CD4-positive, alpha-beta T cell treated with Interleukin-4 for 4 hours (primary cell): ENCODE results near the gene NAPA.
A peak's percentile ranks its signal among the peaks of the same experiment; 100 is the strongest.

ENCODE experiments used
- DNase-seq: peaks from one replicate; pipeline ENCODE4 v3.0.0-alpha.2; 2020

Gene NAPA

GRCh38 chr19:47521473-47522180, 6.8 kb upstream of the NAPA start:
- no peak for DNase-seq

DNA sequence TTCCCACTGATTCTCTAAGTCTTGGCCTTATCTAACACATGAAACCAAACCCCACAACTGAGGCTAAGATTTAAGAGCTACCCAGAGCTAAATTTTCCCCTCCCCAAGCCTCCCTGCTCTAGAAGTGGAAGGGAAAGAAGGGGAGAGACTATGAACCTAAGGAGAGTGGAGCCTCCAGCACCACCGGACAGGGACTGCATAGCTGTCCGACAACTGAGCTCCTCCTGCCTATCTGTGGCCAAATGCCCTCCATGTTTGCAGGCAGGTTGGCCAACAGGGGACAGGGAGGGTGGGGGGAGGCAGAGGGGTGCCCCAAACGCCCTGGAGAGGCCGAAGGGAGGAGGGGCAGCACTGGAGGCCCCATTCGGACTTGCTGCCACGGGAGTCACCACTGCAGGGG, 6.0 kb upstream of the NAPA start:
- no peak for DNase-seq

- DNase-seq = no peak
Observed at GRCh38 chr19:47520343-47520806, 5.5 kb upstream of the NAPA start.

GRCh38 chr19:47518854-47519253, 4.0 kb upstream of the NAPA start:
- DNase-seq = no peak

- peak; percentile 59 for DNase-seq
Observed at GRCh38 chr19:47518139-47518538, 3.3 kb upstream of the NAPA start.

- DNase-seq = no peak
Observed at GRCh38 chr19:47514151-47514868, 553 bp downstream of the NAPA start.

GRCh38 chr19:47512948-47513319, 1.9 kb downstream of the NAPA start:
- no peak for DNase-seq

DNA sequence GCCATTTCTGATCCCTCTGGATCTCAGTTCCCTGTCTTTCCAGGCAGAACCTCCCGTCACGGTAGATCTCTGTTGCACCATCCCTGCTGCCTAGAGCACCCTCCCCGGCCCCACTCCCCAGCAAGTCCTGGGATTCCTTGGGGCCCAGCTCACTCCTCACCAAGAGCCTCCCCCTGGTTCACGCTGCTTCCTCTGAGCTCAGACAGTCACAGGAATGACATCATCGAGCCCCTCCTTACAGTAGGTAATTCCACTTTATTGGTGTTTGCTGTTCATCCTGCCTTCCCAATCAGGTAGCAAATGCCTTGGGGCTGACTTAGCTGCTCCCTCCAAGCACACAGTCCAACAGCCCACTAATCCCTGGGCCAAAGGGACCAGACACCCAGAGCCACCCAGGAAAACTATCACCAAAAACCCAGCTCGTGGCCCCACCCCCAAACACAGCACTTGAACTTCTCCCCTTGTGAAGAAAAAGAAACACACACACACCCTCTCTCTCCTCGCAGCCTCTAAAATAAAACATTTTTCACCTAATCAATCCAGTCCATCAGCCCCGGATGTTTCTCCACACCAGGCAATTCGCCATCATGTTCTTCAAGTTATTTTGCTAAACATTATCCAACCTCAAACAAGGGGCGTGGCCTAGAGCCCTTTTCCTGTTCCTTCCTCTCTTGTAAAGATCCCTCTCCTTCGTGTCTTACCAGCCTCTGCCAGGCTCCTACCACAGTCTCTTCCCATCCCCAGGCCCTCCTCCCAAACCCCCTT, 2.5 kb downstream of the NAPA start:
- no peak for DNase-seq

- no peak for DNase-seq
Observed at GRCh38 chr19:47511681-47512080, 3.2 kb downstream of the NAPA start.

DNA sequence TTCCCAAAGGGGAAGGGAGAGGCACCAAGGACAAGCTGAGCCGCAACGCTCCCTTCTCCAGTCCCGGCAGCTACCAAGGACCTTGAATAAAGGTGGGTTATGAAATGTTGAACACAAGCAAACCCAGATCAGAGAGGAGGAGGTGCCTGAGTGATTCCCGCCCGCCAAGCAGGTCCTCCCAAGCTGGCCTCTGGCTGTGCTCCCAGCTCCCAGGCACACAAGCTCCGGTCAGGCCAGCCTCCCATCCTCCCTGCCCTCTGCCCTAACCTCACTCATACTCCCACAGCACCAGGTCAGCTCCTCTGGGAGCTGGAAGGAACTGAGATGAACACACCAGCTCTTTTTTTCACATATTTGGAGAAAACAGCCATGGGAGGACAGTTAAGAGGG, 3.7 kb downstream of the NAPA start:
- DNase-seq = no peak

DNA sequence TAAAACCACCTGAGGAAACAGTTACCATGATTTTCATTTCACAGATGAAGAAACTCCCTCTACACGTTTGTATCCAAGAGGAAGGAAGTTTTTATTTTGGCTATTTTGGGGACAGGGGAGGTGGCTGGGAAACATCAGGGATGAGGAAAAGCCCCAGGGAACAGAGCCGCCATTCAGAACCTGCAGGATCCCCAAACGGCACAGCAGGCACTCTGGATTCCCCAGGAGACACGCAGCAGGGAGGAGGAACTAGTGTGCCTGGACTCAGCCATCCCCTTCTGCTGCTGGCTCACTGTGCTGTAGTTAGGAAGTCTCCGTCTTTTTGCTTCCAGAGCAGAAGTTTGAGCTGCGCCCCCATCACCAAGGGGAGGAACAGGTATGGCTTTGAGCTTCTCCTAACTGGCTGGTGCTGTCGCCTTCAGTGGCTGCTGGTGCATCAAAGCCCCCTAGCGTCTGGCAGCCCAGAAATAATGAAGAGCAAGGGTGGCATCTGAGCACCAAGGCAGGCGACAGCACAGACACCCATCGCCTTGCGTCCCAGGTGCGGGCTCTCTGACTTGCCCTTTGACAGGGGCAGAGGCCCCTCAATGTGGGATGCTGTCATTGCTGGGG, 4.2 kb downstream of the NAPA start:
- no peak for DNase-seq

- DNase-seq = no peak
Observed at GRCh38 chr19:47509973-47510372, 4.9 kb downstream of the NAPA start.

GRCh38 chr19:47509170-47509847, 5.6 kb downstream of the NAPA start:
- DNase-seq = no peak

GRCh38 chr19:47508721-47509120, 6.1 kb downstream of the NAPA start:
- DNase-seq = no peak

DNA sequence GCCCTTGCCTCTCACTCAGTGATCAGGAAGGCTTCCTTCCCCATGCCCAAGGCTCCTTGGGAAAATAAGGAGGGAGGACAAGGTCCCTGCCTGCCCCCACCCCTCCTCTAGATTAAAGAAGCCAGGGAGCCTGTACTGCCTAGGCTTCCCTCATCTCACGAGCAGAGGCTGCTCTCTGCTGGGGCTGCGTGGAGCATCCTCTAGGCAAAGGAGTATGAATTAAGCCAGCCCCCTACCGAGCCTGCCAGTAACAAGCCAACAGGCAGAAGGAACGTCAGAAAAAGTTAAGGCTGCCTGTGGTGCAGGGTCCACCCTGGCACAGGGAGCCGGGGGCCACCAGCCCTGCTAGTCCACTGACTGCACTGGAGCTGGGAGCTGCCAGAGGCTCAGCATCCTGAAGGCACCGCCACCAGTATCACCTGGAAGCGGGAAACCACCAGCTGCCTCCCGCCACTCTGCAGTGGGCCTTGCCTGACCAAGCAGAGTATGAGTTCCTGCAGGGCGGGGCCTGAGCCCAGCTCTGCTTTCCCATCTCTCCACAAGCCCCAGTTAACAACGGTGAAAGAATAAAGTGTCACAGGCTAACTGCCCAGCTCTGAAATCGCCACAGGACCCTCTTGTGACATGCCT, 6.8 kb downstream of the NAPA start:
- no peak for DNase-seq

- no peak for DNase-seq
Observed at GRCh38 chr19:47507012-47507411, 7.9 kb downstream of the NAPA start.

GRCh38 chr19:47506459-47506858, 8.4 kb downstream of the NAPA start:
- no peak for DNase-seq

DNA sequence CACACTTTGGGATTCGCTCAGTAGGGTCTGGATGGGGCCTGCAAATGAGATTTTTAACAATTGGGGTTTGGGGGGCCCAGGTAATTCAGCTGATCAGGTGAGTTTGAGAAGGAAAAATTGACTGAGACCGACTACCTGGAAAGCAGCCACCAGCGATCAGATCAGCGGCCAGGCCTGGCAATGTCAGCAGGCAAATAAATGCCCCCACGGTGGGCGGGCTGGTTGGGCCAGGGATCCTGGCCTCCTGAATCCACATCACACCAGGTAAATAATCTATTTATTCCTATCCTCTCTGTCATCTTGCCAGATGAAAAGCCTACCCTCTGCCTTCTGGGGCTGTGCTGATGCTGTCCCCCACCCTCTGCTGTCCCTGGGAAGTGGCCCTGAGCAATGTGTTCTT, 9.4 kb downstream of the NAPA start:
- no peak for DNase-seq

DNA sequence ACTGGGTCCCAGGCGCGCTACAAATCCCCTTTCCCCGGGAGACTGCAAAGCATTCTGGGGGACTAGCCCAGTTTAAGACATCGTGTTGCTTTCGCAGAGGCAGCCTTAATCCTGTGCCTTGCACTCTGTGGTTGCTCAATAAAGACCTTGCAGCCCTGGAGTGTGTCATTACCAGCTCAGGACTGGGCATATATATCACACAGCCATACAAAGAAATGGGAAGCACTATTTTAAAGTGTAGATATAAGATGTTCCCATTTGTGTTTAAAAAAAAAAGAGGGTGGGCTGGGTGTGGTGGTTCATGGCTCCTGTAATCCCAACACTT, 11.1 kb downstream of the NAPA start:
- no peak for DNase-seq

DNA sequence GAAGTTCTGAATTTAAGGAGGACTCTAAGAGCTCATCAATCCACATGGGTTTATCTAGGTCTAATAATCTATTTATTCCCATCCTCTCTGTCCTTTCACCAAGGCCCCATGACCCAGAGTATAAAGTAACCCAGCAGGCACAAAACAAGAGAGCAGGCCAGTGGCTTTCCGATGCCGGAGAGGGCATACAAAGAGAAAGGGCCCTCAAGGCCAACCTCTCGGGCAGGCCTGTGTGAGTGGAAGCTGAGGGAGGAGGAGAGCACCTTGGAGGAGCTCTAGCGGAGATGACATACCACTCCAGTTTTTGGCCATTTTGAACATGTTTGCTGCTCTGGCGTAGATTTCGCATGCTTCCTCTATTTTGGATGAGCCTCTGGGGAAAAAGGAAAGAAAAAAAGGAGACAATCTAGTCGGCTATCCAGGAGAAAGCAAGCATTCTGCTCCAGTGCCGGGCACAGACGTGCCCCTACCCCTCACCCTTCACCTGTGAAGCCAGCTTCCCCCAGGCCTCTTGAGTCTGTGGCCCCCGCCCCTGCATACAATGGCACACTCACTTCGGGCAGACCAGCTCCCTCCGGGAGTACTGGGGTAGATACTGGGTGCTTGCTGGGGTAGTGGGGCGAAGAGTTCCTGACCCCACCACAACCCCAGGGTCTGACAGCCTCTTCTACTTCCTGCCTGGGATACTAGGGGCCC, 11.6 kb downstream of the NAPA start:
- DNase-seq = no peak

DNA sequence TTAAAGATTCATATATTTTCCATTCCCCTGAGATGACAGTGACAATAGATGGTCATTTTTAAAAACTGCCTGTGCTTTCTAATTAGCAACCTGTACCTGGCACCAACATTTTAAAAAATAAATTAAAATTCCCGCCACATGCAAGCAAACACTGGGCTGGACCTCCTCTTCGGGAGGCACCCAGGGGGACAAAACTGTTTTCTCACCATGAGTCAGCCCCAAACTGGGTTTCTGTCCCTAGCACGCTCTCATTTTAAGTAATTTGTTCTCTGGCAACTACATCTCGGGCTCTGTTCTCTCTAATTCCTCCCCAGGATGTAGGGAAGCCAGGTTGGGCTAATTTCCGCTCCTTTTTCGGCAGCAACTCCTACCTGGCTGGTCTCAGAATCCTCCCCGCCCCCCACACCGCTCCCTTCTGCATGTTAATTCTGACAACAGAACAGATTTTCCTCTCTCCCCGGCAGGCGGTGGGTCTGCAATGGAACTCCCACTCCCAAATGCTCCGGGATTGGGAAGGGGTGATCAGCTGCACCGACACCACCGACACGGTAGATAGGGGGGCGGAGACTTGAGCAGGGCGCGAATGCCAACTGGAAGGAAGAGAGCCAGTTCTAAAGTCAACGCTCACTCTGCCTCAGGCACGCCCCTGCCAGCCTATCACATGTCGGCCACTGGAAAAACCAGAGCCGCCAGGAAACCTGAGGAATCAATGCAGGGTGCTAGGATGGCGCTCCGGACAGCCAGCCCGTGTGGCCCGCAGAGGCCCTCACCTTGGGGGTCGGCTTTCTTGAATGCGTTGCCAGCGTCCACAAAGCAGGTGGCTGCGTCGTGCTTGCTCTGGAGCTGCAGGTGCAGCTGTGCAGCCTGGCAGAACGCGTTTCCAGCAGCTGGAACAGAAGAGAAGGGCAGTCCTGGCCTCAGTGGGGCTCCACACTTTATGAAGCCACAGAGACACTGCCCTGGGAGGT, 14.7 kb downstream of the NAPA start:
- no peak for DNase-seq
